HCT116 (cell line): ENCODE data around the gene ABCC11.

Source experiments
- CBX3 ChIP-seq: IDR thresholded peaks from 2 replicates; pipeline ENCODE4 v1.6.1; 2012; ENCODE audit warnings: low read depth
- CEBPB ChIP-seq: IDR thresholded peaks from 2 replicates; pipeline ENCODE4 v1.6.1; 2012; ENCODE audit warnings: low read depth
- CTCF ChIP-seq, 3 experiments: fragments of 200-600 bp in 1 of 3; sonication (generic) in 1 of 3; IDR thresholded peaks in 2 of 3; conservative IDR thresholded peaks in 1 of 3; 2 replicates each; pipeline ENCODE4 v1.5.1; 2012 to 2017; ENCODE audit warnings: low read depth in 2 of 3, low read length in 2 of 3, antibody characterized with exemption in 1 of 3, borderline replicate concordance in 1 of 3, control low read depth in 1 of 3, mild to moderate bottlenecking in 1 of 3, mixed read lengths in 1 of 3, mixed run types in 1 of 3, moderate library complexity in 1 of 3; ENCODE audit not compliant: insufficient read depth in 1 of 3
- EGR1 ChIP-seq: IDR thresholded peaks from 2 replicates; pipeline ENCODE4 v1.6.1; 2012; ENCODE audit warnings: low read depth
- EZH2phosphoT487 ChIP-seq: fragments of 200-600 bp; IDR thresholded peaks from 2 replicates; pipeline ENCODE4 v1.6.1; 2018; ENCODE audit warnings: antibody characterized with exemption, borderline replicate concordance
- FOSL1 ChIP-seq: IDR thresholded peaks from 2 replicates; pipeline ENCODE4 v1.6.1; 2012; ENCODE audit warnings: low read depth
- JUND ChIP-seq: IDR thresholded peaks from 2 replicates; pipeline ENCODE4 v1.6.1; 2012
- POLR2A ChIP-seq: IDR thresholded peaks from 2 replicates; pipeline ENCODE4 v1.7.0; 2011; ENCODE audit warnings: borderline replicate concordance; ENCODE audit not compliant: insufficient read depth, insufficient read length; ENCODE audit errors: extremely low read depth
- POLR2AphosphoS5 ChIP-seq: IDR thresholded peaks from 2 replicates; pipeline ENCODE4 v1.6.1; 2011; ENCODE audit warnings: mild to moderate bottlenecking, low read depth, low read length, moderate library complexity
- SRF ChIP-seq: IDR thresholded peaks from 2 replicates; pipeline ENCODE4 v1.6.1; 2012; ENCODE audit warnings: low read depth
- ZBTB33 ChIP-seq: IDR thresholded peaks from 2 replicates; pipeline ENCODE4 v1.6.1; 2011; ENCODE audit warnings: mild to moderate bottlenecking, low read length, moderate library complexity; ENCODE audit not compliant: insufficient replicate concordance; ENCODE audit errors: extremely low read depth
- ZFX ChIP-seq: fragments of 450-650 bp; IDR thresholded peaks from 2 replicates; pipeline ENCODE4 v1.6.1; 2017
- TF ChIP-seq, protein P1 (sequence below): IDR thresholded peaks from 2 replicates; pipeline ENCODE4 v1.6.1; 2012

DNA sequence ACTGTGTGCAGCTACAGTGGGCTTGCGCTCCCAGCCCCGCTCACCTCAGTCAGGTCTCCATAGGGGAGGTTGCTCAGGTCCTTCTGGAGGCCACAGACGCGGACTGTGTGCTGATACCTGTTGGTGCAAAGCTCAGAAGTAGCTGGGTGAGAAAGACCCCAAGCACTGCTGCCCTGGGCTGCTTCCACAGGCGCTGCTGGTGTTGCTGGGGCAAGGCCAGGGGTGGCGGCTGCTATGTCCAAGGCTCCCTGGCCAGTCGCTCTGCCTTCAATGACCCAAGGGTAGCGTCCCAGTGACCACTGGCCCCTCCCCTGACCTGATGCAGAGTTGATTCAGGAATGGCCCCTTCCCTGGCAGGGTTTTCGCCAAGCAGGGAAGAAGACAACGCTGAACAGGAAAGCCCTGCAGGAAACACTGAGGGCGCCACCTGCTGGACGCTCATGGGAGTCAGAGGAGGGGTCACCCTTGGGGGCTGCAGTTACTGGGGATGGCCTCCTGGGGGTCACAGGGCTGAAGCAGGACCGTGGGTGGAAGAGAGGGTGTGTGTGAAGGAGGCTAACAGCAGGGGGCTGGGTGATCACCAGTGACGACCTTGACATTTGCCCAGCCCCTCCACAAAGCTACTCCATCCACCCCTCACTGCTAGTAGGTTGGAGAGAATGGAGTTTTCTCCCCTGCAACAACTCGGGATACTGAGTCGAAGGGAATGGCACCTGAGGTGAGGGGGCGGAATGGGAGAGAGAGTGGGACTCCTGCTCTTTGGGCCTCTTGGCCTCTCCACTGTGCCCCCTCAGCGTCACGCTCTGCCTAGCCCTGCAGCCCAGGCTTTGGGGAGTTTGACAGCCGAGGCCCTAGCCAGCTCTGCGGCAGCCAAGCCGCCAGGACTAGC is 129.9 kb downstream of the ABCC11 start:
- TF ChIP-seq CTCF (IDR thresholded peaks at IDR 0.05 in 2 of 3, conservative IDR thresholded peaks at IDR 0.05 in 1 of 3; ENCODE audit: borderline replicate concordance in 1 of 3, insufficient read depth in 1 of 3, low read depth in 2 of 3, low read length in 2 of 3) (peak; percentile 90 to 99 (median 98)), POLR2A (no peak), EZH2phosphoT487 (no peak), CBX3 (no peak), JUND (no peak), ZFX (no peak), ZBTB33 (no peak), FOSL1 (no peak), EGR1 (no peak), CEBPB (no peak), SRF (no peak), POLR2AphosphoS5 (no peak)
- TF ChIP-seq, protein P1, sequence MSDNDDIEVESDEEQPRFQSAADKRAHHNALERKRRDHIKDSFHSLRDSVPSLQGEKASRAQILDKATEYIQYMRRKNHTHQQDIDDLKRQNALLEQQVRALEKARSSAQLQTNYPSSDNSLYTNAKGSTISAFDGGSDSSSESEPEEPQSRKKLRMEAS, result no peak
